GM12872 (cell line): ENCODE measurements around the gene AURKA.

Experiments used
- TF ChIP-seq, protein P1 (sequence below): IDR thresholded peaks from 3 replicates; pipeline ENCODE4 v1.5.1; 2011; ENCODE audit warnings: low read depth, mild to moderate bottlenecking, low read length, moderate library complexity; ENCODE audit not compliant: insufficient read depth

AURKA gene

DNA sequence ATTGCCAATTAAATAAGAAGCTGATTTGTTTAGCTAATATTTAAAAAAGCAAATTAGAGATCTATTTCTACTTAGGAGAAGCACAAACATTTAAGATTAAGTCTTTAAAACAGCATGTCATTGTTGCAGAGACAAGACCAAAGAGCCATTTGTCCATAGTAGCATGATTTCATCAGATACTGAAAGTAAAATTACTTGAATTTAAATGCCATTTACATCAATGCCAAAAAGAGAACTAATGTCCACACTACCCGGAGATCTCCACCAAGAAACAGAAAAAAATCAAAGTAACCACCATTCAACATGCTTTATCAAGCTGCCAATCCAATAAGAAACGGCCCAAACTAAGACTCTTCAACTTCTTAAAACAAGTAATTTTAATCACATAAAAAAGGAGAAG is 15.7 kb downstream of the AURKA start:
- TF ChIP-seq, protein P1, sequence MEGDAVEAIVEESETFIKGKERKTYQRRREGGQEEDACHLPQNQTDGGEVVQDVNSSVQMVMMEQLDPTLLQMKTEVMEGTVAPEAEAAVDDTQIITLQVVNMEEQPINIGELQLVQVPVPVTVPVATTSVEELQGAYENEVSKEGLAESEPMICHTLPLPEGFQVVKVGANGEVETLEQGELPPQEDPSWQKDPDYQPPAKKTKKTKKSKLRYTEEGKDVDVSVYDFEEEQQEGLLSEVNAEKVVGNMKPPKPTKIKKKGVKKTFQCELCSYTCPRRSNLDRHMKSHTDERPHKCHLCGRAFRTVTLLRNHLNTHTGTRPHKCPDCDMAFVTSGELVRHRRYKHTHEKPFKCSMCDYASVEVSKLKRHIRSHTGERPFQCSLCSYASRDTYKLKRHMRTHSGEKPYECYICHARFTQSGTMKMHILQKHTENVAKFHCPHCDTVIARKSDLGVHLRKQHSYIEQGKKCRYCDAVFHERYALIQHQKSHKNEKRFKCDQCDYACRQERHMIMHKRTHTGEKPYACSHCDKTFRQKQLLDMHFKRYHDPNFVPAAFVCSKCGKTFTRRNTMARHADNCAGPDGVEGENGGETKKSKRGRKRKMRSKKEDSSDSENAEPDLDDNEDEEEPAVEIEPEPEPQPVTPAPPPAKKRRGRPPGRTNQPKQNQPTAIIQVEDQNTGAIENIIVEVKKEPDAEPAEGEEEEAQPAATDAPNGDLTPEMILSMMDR = no peak

DNA sequence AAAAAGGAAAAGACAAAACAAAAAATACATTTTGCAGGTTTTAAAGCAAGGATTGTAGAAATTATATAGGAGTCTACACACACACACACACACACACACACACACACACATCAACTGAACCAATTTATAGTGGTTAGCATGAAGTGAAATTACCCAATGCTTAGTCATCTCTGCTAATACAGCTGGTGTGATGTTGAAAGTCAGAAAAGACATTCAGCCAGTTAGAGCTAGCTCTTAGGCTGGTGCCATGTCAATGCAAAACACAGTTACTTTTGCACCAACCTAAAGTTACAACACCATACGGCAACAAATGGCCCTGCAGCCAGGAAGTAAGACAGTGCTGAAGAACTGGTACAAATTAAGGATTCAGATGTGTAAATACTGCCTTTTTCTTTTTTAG is 18.1 kb downstream of the AURKA start:
- TF ChIP-seq, protein P1 = no peak

DNA sequence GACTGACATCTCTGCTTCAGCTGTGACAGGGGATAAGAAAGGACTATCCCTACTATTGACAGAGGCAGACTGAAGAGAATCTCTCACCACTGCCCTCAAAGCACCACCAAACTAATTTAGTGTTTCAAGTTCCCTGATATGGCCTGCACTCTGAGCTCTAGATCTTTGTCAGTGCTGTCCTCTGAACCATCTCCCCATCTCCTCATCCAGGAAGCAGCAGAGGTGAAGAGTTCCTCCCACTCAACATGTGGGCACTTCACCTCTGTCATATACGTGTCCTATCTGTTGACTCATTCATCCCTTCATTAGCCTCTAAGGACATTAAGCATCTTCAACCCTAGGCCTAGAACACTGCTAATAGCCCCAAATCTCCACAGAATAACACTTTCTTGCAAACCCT is 19.2 kb downstream of the AURKA start:
- TF ChIP-seq, protein P1 = no peak

DNA sequence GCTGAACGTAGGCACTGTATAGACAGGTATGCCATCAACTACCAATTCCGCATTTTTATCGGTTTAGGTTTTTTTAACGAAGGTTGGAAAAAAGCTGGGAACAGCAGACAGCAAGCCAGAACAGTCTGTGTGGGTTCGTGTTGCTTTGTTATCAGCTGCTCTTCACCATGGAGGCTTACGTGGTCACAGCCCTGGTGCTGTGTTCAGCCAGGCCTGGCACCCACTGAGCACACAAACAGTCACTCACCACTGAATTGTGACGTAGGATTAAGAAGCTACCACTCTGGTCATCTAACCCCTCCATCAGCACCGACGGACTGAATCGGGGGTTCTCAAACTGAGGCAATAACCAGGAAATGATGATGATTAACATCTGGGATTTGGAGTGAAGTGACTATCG is 20.0 kb downstream of the AURKA start:
- TF ChIP-seq, protein P1 = no peak

DNA sequence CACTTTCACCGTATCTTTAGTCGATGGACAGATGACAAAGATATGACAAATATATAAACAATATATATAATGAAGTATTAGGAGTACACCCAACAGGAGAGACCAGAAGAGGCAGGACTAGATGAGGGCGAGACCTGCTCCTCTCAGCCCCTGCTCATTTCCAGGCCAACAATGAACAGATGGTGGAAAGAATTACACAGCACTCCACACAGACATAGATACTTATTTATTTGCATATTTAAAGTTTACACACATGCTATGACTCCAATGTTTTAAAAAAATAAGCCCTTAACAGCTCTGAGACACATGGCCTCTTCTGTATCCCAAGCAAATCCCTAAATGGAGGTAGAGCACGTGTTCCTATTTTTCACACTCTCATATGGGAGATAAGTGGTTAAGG is 22.8 kb downstream of the AURKA start:
- TF ChIP-seq, protein P1 = no peak

DNA sequence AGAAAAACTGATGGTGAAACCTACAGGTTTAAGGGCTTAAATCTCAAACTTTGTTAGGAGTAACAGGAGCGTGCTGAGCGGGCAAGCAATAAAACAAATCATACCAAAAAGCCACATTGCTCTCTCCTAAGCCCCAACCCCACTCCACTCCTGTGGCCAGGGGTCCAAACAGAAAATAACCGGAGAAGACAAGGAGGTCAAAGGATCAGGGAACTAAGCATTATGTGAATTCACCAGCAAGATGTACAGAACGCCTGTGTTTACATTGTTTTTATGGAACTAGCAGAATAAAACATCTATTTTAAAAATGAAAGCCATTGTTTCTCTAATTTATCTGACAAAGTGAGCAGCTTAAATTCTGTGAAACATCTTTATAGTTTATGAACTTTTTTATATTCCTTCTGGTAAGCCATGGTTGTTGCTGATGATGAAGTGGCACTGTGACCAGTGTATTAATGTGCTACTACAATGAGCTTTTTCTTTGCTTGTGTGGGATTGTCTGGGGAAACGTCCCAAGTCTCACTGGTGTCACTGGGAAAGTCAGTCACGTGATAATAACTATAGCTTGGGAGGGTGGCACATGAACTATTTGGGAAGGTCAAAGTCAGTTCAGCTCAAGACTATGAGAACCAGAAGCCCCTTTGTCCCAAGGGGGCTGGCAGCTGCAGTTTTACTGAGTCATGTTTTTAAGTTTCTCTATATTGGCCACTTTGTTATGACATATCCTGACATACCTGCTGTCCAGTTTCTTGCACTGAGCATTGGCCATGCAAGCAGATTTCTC is 23.5 kb downstream of the AURKA start:
- TF ChIP-seq, protein P1 = no peak

DNA sequence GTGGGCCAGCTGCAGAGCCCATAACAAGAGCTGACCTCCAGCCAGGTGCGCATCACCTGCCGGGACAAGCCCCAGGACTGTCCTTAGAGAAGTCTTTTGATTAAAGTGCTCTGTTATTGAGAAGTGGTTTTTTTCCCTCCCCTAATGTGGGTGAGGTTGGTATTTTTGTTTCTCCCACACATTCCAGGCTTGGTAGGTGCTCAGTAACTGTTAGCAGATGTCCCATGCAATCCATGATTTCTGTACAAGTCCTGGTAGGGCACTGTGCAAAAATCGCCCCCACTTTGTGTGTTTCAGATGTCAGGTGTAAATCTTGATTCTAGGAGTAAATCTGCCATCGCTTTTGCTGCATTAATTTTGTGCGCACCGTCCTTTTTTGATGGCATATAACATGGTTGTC is 28.5 kb downstream of the AURKA start:
- TF ChIP-seq, protein P1 = no peak
